K562 (cell line): ENCODE measurements around the gene ALS2.

ENCODE experiments used
- BRD9 ChIP-seq: fragments of 450-650 bp; IDR thresholded peaks from 2 replicates; pipeline ENCODE4 v1.6.1; 2018; ENCODE audit warnings: low read depth; ENCODE audit not compliant: partially characterized antibody
- EZH2 ChIP-seq: IDR thresholded peaks from 2 replicates; pipeline ENCODE4 v1.6.1; 2012; ENCODE audit warnings: low read depth, mild to moderate bottlenecking, inconsistent platforms, low read length, borderline replicate concordance
- JUND ChIP-seq, 2 experiments: IDR thresholded peaks; 2 replicates in 1 of 2; 3 replicates in 1 of 2; pipeline ENCODE4 v1.6.1; 2011; ENCODE audit warnings: borderline replicate concordance in 2 of 2, low read depth in 2 of 2, low read length in 2 of 2, improper control_type of control experiment in 1 of 2, missing biosample characterization in 1 of 2, missing genetic modification characterization in 1 of 2, missing genetic modification reagents in 1 of 2
- NR2C2 ChIP-seq, 2 experiments: fragments of 200-800 bp in 1 of 2; sonication (Bioruptor generic) in 1 of 2; sonication (generic) in 1 of 2; formaldehyde crosslinking in 1 of 2; IDR thresholded peaks; 2 replicates each; pipeline versions ENCODE4 v1.6.1 to v1.8.0; 2016 to 2022; ENCODE audit warnings: mild to moderate bottlenecking in 1 of 2, missing compliant biosample characterization in 1 of 2, missing genetic modification characterization in 1 of 2, missing genetic modification reagents in 1 of 2
- SP1 ChIP-seq: sonication (generic); formaldehyde crosslinking; IDR thresholded peaks from 2 replicates; pipeline ENCODE4 v1.8.1; 2022; ENCODE audit warnings: mild to moderate bottlenecking, missing genetic modification reagents
- ZBTB1 ChIP-seq: sonication (generic); formaldehyde crosslinking; IDR thresholded peaks from 2 replicates; pipeline ENCODE4 v1.8.1; 2023; ENCODE audit warnings: missing genetic modification reagents, low read depth, mild to moderate bottlenecking, borderline replicate concordance
- ZNF274 ChIP-seq: IDR thresholded peaks from 2 replicates; pipeline ENCODE4 v1.6.1; 2011; ENCODE audit warnings: low read depth, mild to moderate bottlenecking, low read length, moderate library complexity, borderline replicate concordance
- TF ChIP-seq, protein P1 (sequence below): sonication (generic); formaldehyde crosslinking; IDR thresholded peaks from 2 replicates; pipeline ENCODE4 v1.8.1; 2023; ENCODE audit warnings: mild to moderate bottlenecking, missing genetic modification reagents

DNA sequence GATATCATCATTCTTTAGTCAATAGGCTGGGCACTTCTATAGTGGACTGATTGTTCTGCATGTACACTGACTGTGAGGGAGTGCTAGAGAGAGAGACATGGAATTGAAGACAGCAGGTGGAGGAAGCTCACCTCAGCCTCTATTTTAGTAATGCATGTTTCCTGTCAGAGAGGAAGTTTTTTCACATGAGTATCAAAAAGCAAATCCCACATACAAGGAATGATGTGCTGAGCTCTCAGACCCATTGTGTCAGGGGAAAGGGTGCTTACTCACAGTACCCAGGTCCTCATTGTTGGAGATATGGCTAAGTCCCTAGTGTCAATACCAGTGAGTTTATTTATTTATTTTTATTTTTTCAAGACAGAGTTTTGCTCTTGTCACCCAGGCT lies 15.7 kb upstream of the ALS2 start:
- no peak for TF ChIP-seq EZH2
- TF ChIP-seq BRD9 = no peak
- no peak for TF ChIP-seq JUND (IDR thresholded peaks at IDR 0.05; ENCODE audit: borderline replicate concordance, low read depth, low read length)
- no peak for TF ChIP-seq JUND (tag; IDR thresholded peaks at IDR 0.05; ENCODE audit: borderline replicate concordance, low read depth, low read length)
- no peak for TF ChIP-seq ZNF274
- TF ChIP-seq SP1 (CRISPR knock-in tag) = no peak
- TF ChIP-seq, protein P1, sequence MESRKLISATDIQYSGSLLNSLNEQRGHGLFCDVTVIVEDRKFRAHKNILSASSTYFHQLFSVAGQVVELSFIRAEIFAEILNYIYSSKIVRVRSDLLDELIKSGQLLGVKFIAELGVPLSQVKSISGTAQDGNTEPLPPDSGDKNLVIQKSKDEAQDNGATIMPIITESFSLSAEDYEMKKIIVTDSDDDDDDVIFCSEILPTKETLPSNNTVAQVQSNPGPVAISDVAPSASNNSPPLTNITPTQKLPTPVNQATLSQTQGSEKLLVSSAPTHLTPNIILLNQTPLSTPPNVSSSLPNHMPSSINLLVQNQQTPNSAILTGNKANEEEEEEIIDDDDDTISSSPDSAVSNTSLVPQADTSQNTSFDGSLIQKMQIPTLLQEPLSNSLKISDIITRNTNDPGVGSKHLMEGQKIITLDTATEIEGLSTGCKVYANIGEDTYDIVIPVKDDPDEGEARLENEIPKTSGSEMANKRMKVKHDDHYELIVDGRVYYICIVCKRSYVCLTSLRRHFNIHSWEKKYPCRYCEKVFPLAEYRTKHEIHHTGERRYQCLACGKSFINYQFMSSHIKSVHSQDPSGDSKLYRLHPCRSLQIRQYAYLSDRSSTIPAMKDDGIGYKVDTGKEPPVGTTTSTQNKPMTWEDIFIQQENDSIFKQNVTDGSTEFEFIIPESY (CRISPR knock-in tag) = no peak
- TF ChIP-seq ZBTB1 (CRISPR knock-in tag) = no peak
- no peak for TF ChIP-seq NR2C2 (CRISPR knock-in tag; IDR thresholded peaks at IDR 0.05)
- no peak for TF ChIP-seq NR2C2 (tag; IDR thresholded peaks at IDR 0.05)
